ENCODE results near the gene CCDC27.
"Not testable (repeated sequence)": the region's sequence is repeated elsewhere in the genome, so short reads cannot be mapped to it uniquely, and the experiment has no call there.

Gene CCDC27

DNA sequence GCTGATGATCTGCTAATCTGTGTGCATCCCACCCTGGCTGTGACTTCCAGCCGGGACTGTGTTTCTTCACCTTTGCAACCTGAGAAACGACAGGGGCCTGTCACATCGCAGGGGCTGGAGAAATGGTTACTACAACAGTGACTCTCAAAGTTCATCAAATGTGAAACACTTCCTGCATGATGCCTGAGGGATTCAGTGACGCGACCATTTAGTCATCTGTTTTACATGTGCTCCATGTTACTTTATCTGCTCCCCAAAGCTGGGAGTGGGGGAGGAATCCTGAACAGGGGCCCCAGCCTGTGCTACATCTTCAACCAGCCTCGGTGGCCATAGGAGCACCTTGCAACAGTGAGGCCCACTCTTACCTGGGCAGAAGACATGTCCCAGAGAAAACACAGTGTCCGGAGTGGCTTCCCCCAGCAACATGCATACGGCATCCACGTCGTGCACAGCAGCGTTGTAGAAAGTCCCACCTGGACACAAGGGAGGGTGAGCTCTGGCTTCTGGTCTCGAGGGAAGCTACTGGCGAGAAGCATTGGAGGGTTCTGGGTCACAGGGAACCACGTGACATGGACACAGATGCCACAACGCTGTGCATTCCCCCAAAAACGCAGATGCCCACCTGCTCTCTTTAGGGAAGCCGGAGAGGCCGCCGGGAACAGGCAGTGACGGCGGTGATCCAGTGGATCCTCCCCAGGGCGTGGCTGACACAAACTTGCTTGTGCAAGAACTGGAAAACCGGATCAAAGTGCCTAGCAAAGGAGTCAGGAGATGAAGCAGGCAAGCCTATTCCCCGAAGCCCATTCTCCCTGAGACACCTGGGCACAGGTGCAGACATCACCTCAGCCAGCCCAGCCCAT lies 9.6 kb upstream of the CCDC27 start:
- H3K27me3 ChIP-seq (ENCODE audit: control insufficient read depth in 1 of 2, insufficient read depth in 2 of 2, low read length in 2 of 2) = no peaks in the 10 kb centered on the region
- H3K4me1 ChIP-seq (ENCODE audit: insufficient read depth, low read length) = peaks cover 17% of the 10 kb centered on the region
- H3K9me3 ChIP-seq (ENCODE audit: low read length) = no peaks in the 10 kb centered on the region
- peaks cover 31% of the 10 kb centered on the region for H3K36me3 ChIP-seq (ENCODE audit: insufficient read depth, low read length)
- H3K27ac ChIP-seq (ENCODE audit: low read depth, low read length) = no peak overlapping the region
- H3K9ac ChIP-seq (ENCODE audit: low read length) = no peak overlapping the region
- H3K4me3 ChIP-seq (ENCODE audit: low read depth in 1 of 2, low read length in 2 of 2) = no peak overlapping the region

DNA sequence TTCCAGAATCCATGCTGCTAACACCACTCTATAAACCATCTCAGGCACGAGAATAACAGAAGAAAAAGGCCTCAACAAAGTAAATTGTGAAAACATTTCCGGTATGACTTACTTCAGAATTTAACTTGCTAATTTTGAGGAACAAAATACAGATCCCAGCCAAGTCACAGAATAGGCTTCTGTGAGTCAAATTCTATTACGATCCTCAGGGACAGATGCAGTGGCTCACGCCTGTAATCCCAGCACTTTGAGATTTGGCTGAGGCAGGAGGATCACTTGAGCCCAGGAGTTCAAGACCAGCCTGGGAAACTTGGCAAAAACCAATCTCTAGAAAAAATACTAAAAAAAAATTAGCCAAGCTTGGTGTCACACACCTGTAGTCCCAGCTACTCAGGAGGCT lies 8.8 kb upstream of the CCDC27 start:
- Histone ChIP-seq H3K9ac (ENCODE audit: low read length) (no peak overlapping the region), H3K36me3 (ENCODE audit: insufficient read depth, low read length) (peaks cover 25% of the 10 kb centered on the region), H3K27me3 (ENCODE audit: control insufficient read depth in 1 of 2, insufficient read depth in 2 of 2, low read length in 2 of 2) (no peaks in the 10 kb centered on the region), H3K9me3 (ENCODE audit: low read length) (no peaks in the 10 kb centered on the region), H3K27ac (ENCODE audit: low read depth, low read length) (no peak overlapping the region), H3K4me1 (ENCODE audit: insufficient read depth, low read length) (peaks cover 22% of the 10 kb centered on the region), H3K4me3 (ENCODE audit: low read depth in 1 of 2, low read length in 2 of 2) (no peak overlapping the region)

DNA sequence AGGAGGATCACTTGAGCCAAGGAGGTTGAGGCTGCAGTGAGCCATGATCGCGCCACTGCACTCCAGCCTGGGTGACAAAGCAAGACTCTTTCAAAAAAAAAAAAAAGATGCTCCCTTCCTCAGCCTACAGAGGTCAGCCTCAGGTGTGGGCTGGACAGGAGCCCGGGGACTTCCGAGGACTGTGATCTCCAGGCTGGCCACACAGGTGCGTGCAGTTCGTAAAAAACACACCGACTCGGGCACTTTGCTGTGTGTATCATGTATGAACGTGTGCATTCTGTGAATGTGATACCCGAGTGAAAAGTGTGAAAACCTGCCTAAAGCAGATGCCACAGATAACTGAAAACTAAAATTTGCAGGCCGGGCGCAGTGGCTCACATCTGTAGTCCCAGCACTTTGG lies 8.4 kb upstream of the CCDC27 start:
- Histone ChIP-seq H3K27me3 (ENCODE audit: control insufficient read depth in 1 of 2, insufficient read depth in 2 of 2, low read length in 2 of 2) (no peaks in the 10 kb centered on the region), H3K27ac (ENCODE audit: low read depth, low read length) (no peak overlapping the region), H3K4me3 (ENCODE audit: low read depth in 1 of 2, low read length in 2 of 2) (no peak overlapping the region), H3K36me3 (ENCODE audit: insufficient read depth, low read length) (peaks cover 21% of the 10 kb centered on the region), H3K4me1 (ENCODE audit: insufficient read depth, low read length) (peaks cover 22% of the 10 kb centered on the region), H3K9me3 (ENCODE audit: low read length) (no peaks in the 10 kb centered on the region), H3K9ac (ENCODE audit: low read length) (no peak overlapping the region)

DNA sequence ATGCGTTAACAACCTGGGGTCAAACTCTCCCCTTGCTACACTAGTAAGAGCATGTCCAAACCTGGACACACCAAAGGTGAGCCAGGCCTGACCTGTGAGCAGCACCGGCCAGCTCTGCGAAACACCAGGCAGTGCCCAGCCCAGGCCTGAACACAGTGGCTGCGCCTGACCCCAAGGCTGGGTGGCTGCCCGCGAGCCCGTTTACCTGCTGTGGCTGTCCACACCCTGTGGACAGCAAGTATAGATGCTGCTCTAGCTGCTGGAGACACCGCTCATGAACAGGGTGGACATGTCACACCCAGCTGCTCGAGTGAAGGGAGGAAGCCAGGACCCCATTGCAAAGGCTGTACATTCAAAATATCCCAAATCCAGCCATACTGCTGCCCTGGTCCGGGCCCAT lies 7.6 kb upstream of the CCDC27 start:
- H3K4me1 ChIP-seq (ENCODE audit: insufficient read depth, low read length) = peaks cover 22% of the 10 kb centered on the region
- H3K9me3 ChIP-seq (ENCODE audit: low read length) = no peaks in the 10 kb centered on the region
- no peak overlapping the region for H3K4me3 ChIP-seq (ENCODE audit: low read depth in 1 of 2, low read length in 2 of 2)
- H3K27me3 ChIP-seq (ENCODE audit: control insufficient read depth in 1 of 2, insufficient read depth in 2 of 2, low read length in 2 of 2) = no peaks in the 10 kb centered on the region
- H3K27ac ChIP-seq (ENCODE audit: low read depth, low read length) = no peak overlapping the region
- no peak overlapping the region for H3K9ac ChIP-seq (ENCODE audit: low read length)
- H3K36me3 ChIP-seq (ENCODE audit: insufficient read depth, low read length) = peaks cover 14% of the 10 kb centered on the region

DNA sequence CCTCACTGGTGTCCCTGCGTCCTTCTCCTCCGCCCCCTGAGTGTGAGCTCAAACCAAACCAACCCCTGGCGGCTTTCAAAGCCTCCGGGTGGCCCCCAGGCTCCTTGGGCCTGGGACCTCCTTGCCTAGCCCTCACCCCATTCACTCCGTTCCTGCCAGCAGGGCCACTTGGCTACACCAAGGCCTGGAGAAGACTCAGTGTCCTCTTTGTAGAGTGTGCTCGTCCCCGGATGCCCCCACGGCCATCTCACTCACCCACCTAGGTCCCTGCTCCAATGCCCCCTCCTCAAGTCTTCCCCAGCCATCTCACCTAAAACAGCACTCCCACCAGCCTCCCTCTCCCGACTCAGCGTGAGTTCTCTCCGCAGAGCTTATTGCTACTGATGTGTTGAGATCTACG lies 7.2 kb upstream of the CCDC27 start:
- Histone ChIP-seq H3K36me3 (ENCODE audit: insufficient read depth, low read length) (peaks cover 10% of the 10 kb centered on the region), H3K9ac (ENCODE audit: low read length) (no peak overlapping the region), H3K4me3 (ENCODE audit: low read depth in 1 of 2, low read length in 2 of 2) (no peak overlapping the region)

DNA sequence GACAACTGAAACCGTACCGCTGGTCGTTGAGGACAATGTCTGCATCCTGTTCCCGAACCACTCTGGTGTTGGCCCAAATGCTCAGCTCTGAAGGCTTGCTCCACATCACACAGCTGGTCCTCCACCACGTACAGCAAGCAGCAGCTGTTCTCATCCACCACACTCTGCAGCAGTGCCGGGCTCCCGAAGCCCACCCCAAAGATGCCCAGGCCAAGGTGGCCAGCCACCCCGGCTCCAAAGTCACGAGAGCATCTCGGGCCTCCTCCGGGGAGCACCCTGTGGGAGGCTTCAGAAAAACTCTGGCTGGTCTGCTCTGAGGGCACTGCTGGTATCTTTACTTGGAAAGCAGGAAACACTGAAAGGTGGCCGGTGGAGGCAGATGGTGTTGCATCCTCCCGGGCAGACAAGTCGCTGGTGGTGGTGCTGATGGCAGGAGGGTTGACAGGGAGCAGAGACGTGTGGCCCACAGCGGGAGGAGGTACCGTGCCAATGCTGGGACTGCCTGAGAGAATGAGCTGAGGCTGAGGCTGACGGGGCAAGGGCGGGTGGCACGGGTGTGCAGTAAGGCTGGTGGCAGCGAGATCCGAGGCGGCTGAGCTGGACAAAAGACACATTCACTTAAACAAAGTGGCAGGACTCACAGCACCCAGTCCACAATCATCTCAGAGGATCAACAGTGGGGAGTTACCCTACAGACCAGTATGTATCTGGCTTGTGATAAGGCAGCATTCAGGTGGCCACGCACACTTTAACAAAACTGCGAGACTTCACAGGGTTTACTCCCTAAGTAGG lies 6.5 kb upstream of the CCDC27 start:
- Histone ChIP-seq H3K36me3 (ENCODE audit: insufficient read depth, low read length) (peaks cover 5% of the 10 kb centered on the region), H3K9ac (ENCODE audit: low read length) (no peak overlapping the region), H3K9me3 (ENCODE audit: low read length) (no peaks in the 10 kb centered on the region), H3K4me3 (ENCODE audit: low read depth in 1 of 2, low read length in 2 of 2) (peak overlapping the region in 1 of 2 donors; percentile 71), H3K4me1 (ENCODE audit: insufficient read depth, low read length) (peaks cover 22% of the 10 kb centered on the region), H3K27me3 (ENCODE audit: control insufficient read depth in 1 of 2, insufficient read depth in 2 of 2, low read length in 2 of 2) (no peaks in the 10 kb centered on the region), H3K27ac (ENCODE audit: low read depth, low read length) (no peak overlapping the region)

More for the DNA sequence above, 7.2 kb upstream of the CCDC27 start:
- no peak overlapping the region for H3K27ac ChIP-seq (ENCODE audit: low read depth, low read length)
- peaks cover 22% of the 10 kb centered on the region for H3K4me1 ChIP-seq (ENCODE audit: insufficient read depth, low read length)
- H3K9me3 ChIP-seq (ENCODE audit: low read length) = no peaks in the 10 kb centered on the region
- H3K27me3 ChIP-seq (ENCODE audit: control insufficient read depth in 1 of 2, insufficient read depth in 2 of 2, low read length in 2 of 2) = no peaks in the 10 kb centered on the region

DNA sequence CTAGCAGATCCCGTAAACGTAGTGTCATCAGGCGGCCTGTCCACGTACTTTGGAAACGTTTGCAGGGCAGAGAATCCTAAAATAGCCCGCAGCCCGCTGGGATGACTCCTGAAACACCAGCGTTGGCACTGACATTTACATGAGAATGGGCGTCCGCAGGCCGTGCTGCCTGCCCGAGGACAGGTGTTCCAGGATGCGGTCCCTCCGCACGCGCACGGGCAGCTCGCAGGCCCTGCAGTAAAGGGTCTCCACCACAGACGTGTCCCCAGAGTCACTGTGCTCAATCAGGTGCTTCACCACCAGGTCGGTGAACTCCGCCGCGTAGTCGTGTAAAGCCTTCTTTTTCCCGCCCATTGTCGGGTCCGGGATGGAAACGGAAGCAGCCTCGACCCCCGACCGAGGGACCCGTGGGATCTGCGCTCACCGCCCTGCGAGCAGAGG lies 5.8 kb upstream of the CCDC27 start:
- H3K27me3 ChIP-seq (ENCODE audit: control insufficient read depth in 1 of 2, insufficient read depth in 2 of 2, low read length in 2 of 2) = no peaks in the 10 kb centered on the region
- H3K9ac ChIP-seq (ENCODE audit: low read length) = peak overlapping the region; percentile 33
- no peaks in the 10 kb centered on the region for H3K9me3 ChIP-seq (ENCODE audit: low read length)
- peak overlapping the region; percentile 79 for H3K27ac ChIP-seq (ENCODE audit: low read depth, low read length)
- H3K36me3 ChIP-seq (ENCODE audit: insufficient read depth, low read length) = peaks cover 4% of the 10 kb centered on the region
- peaks cover 22% of the 10 kb centered on the region for H3K4me1 ChIP-seq (ENCODE audit: insufficient read depth, low read length)
- H3K4me3 ChIP-seq (ENCODE audit: low read depth in 1 of 2, low read length in 2 of 2) = peak overlapping the region; percentile 71 to 83

DNA sequence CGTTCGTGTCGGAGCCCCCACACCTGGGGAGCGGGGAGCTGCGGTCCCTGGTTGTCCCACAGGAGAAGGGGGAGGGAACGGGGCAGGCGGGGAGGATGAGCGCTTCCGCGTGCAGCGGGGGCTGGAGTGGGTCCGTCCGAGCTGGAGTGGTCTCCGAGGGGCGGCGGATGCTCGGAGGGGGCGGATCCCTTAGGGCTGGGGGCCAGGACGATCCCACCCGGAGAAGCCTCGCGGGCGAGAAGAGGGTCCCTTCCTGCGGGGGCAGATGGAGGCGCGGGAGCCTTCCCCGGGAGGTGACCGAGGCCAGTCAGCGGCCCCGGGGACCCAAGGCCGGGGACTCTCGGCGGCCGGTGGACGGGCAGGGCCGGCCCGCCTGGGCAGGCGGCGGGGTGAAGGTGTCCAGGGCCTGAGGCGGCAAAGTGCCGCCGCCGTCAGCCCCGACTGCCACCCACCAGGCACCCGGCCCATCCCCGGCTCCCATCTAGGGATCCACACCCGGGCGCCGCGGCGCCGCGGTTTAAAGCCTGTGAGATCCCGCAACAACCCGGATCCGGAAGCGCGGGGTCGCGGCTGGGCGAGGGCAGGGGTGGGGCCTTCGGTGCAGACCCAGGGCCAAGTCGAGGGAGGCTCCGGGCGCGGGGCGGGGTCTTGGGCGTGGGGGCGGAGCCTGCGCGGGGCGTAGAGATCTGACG lies 5.3 kb upstream of the CCDC27 start:
- Histone ChIP-seq H3K9ac (ENCODE audit: low read length) (peak overlapping the region; percentile 33), H3K27me3 (ENCODE audit: control insufficient read depth in 1 of 2, insufficient read depth in 2 of 2, low read length in 2 of 2) (no peaks in the 10 kb centered on the region), H3K27ac (ENCODE audit: low read depth, low read length) (peak overlapping the region; percentile 79)

DNA sequence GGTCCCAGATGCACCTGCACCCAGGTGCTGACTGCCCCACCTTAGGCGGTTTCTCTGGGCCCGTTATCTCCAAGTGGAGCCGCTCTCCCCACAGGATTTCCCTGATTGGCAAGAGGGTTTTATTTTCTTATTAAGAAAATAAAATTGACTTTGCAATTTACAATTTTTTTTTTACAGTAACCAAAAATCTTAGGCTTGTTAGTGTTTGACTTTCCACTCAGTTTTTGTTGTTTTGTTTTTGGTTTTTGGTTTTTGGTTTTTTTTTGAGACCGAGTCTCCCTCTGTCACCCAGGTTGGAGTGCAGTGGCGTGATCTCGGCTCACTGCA lies 4.8 kb upstream of the CCDC27 start:
- H3K4me3 ChIP-seq (ENCODE audit: low read depth in 1 of 2, low read length in 2 of 2) = peak overlapping the region; percentile 71 to 83
- H3K9me3 ChIP-seq (ENCODE audit: low read length) = no peaks in the 10 kb centered on the region
- peaks cover 22% of the 10 kb centered on the region for H3K4me1 ChIP-seq (ENCODE audit: insufficient read depth, low read length)
- no peaks in the 10 kb centered on the region for H3K27me3 ChIP-seq (ENCODE audit: control insufficient read depth in 1 of 2, insufficient read depth in 2 of 2, low read length in 2 of 2)
- H3K9ac ChIP-seq (ENCODE audit: low read length) = no peak overlapping the region
- no peaks in the 10 kb centered on the region for H3K36me3 ChIP-seq (ENCODE audit: insufficient read depth, low read length)
- H3K27ac ChIP-seq (ENCODE audit: low read depth, low read length) = peak overlapping the region; percentile 61

More for the DNA sequence above, 5.3 kb upstream of the CCDC27 start:
- peaks cover 22% of the 10 kb centered on the region for H3K4me1 ChIP-seq (ENCODE audit: insufficient read depth, low read length)
- H3K9me3 ChIP-seq (ENCODE audit: low read length) = no peaks in the 10 kb centered on the region
- no peaks in the 10 kb centered on the region for H3K36me3 ChIP-seq (ENCODE audit: insufficient read depth, low read length)
- H3K4me3 ChIP-seq (ENCODE audit: low read depth in 1 of 2, low read length in 2 of 2) = peak overlapping the region; percentile 71 to 83

DNA sequence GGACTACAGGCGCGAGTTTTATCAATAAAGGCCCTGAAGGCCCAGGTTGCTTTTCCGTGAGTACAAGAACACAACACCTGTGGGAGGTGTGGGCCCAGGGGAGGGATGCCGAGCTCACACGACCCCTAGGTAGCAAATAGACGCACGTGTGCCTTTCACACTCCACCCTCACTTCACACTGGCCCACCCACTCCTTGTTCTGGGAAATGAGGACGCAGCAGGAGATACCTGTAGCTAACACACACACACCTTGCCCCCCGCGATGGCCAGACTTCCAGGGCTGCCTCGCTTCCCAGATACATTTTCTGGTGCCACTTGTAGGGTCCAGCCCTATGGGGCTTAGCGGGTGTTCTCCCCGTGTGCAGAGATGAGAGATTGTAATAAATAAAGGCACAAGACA lies 4.3 kb upstream of the CCDC27 start:
- Histone ChIP-seq H3K4me3 (ENCODE audit: low read depth in 1 of 2, low read length in 2 of 2) (peak overlapping the region; percentile 71 to 83), H3K9me3 (ENCODE audit: low read length) (no peaks in the 10 kb centered on the region), H3K4me1 (ENCODE audit: insufficient read depth, low read length) (peaks cover 22% of the 10 kb centered on the region), H3K9ac (ENCODE audit: low read length) (no peak overlapping the region), H3K27me3 (ENCODE audit: control insufficient read depth in 1 of 2, insufficient read depth in 2 of 2, low read length in 2 of 2) (no peaks in the 10 kb centered on the region), H3K36me3 (ENCODE audit: insufficient read depth, low read length) (no peaks in the 10 kb centered on the region), H3K27ac (ENCODE audit: low read depth, low read length) (no peak overlapping the region)

DNA sequence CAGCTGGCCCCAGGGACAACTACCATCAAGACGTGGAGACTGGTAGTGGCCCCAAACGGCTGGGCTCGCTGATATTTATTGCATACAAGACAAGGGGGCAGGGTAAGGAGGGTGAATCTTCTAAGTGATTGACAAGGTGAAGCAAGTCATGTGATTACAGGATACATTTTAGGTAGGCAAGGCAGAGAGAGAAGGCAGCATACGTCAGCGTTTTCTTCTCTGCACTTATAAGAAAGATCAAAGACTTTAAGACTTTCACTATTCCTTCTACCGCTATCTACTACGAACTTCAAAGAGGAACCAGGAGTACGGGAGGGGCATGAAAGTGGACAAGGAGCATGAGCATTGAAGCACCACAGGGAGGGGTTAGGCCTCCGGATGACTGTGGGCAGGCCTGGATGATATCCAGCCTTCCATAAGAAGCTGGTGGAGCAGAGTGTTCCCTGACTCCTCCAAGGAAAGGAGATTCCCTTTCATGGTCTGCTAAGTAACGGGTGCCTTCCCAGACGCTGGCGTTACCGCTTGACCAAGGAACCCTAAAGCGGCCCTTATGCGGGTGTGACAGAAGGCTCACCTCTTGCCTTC lies 3.8 kb upstream of the CCDC27 start:
- H3K4me3 ChIP-seq (ENCODE audit: low read depth in 1 of 2, low read length in 2 of 2); H3K9me3 ChIP-seq (ENCODE audit: low read length); H3K36me3 ChIP-seq (ENCODE audit: insufficient read depth, low read length); H3K9ac ChIP-seq (ENCODE audit: low read length); H3K27ac ChIP-seq (ENCODE audit: low read depth, low read length); H3K27me3 ChIP-seq (ENCODE audit: control insufficient read depth in 1 of 2, insufficient read depth in 2 of 2, low read length in 2 of 2): not testable (repeated sequence)
- H3K4me1 ChIP-seq (ENCODE audit: insufficient read depth, low read length) = peaks cover 22% of the 10 kb centered on the region

All from muscle layer of colon (tissue), 2 donors.